HG02970 (cell line): ENCODE results near the gene DNAH9.

ENCODE experiments used
- ATAC-seq: cut with Tn5 transposase; IDR thresholded peaks from one replicate; pipeline ENCODE4 v1.9.1; 2021; ENCODE audit warnings: mild to moderate bottlenecking, moderate library complexity, moderate number of reproducible peaks; ENCODE audit not compliant: unreplicated experiment, low FRiP score

Gene DNAH9

DNA sequence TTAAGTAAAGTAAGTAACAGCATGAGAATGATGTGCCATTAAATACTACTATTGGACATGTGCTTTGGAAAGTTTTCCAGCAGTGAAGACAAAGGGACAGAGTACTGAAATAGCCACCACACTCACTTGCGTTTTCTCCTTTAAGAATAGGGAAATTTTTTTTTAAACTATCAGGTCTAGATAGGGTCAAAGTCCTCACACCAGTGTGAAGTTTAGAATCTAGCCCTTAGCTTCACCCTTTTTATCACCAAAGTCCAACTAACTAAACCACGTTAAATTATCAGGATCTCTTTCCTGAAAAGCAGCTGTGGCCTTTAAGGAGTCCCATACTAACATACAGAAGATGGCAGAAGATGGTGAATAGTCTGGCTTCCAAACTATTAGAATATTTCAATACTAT, 218.1 kb downstream of the DNAH9 start:
- no peak for ATAC-seq

DNA sequence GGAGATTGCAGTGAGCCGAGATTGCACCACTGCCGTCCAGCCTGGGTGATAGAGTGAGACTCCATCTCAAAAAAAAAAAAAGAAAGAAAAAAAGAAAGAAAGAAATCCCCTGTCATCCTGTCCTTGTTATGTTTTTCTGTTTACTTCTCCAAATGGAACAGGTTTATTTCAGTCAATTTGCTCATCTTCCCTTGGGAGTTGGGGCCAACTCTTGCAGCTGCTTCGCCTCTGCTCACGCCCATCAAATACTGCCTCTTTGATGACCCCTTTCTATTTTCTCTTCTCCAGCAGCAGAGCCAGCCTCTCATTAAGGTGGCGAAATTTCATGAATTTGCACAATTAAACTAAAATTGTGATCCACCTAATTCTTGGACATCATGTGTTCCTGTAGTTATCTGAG, 225.6 kb downstream of the DNAH9 start:
- no peak for ATAC-seq

DNA sequence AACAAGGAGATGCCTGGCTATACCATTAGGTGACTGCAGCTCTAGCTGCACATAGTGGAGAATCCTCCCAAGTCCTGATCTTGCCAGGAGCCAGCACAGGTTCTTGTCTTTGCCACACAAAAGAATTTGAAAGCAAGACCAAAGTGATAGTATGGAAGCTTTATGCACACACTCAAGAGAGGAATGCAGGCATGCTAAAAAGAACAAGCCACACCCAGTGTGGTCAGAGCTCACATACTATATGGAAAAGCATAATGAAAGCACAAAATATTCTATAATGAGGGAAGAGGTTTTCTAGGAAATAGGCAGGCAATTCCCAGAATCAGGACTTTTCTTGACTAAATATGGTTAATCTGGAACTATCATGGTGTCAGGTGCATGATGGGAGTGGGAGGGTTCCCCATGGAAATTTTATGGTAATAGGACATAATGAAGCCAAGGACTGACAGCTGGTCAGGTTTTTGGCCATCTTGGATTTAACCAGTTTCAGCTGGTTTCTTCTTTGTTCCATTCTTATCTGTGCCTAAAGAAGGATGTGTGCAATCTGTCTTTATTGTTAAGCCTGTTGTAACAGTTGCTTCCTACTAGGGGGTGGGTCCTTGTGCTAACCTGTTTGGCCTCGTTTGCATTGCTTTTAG, 227.4 kb downstream of the DNAH9 start:
- no peak for ATAC-seq

DNA sequence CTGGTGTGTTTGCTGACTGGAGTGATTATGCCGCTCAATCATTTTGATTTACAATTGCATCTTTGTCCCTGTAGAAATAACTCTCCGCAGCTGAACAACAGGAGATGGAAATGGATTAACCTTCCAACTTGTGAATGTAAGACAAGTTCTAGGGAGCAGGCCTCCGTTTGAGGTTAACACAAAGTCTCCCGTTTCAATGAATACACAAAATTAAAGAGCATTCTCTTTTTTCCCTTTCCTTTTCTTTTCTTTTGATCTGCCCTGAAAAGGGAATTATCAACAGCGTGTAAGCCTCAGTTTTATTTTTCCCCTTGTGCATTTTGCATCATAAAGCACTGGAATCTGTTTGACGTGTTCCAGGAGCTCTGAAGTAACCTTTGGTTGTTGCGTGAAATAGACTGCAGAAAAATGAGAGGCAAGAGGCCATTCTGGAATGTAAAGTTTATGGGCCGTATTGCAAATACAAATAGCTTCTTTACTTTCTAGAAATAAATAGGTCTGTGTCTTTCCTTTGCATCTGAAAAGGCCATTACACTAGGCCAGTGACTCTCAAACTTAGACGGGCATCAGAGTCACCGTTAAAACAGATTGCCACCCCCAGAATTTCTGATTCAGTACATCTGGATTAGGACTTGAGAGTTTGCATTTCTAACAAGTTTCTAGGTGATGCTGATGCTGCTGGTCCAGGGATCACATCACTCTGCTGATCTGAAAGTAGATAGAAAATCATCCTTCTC, 234.3 kb downstream of the DNAH9 start:
- ATAC-seq: no peak

DNA sequence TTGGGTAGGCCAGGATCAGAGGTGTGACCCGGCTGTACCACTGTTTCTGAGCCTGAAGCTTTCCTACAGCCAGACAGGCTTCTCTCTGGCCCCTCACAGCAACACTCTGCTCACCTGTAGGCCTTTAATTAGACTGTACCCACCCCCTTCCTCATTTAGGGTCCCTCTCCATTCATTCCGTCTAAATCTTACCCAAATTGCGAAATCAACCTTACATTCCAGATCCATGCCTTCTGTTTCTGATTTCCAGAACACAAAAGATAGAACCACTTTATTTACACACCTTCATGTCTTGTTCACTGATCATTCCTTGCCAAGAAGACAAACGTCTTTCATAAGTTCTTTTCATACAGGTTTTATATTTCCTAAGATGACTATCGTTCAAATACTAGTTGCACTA, 238.2 kb downstream of the DNAH9 start:
- ATAC-seq: no peak

DNA sequence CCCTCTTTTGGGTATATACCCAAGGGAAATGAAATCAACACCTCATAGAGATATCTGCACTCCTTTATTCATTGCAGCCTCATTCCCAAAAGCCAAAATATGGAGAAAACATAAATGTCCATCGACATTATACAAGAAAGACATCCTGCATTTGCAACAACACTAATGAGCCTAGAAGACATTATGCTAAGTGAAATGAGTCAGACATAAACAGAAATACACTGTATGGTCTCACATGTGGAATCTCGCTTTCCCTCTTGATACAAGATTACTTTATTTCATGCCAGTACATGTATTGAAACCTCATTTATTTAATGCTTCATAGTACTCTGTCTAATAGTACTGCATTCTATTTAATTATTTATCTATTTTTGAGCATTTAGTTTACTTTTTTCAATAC, 241.8 kb downstream of the DNAH9 start:
- no peak for ATAC-seq

DNA sequence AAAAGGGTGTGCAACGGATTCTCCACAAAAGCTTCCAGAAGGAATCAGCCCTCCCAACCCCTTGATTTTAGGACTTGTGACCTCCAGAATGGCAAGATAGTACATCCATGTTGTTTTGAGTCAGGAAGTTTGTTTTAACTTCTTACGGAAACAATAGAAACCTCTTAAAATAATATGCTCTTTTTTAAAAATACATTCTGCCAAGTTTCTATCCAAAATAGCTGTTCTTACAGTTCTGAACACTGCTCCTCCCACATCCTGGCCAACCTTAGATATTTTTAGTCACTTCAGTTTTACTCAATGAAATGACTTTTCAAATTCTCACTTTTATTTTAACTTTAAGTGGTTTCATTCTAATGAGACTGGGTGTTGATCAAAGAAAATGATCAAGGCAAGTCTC, 242.6 kb downstream of the DNAH9 start:
- ATAC-seq: no peak

DNA sequence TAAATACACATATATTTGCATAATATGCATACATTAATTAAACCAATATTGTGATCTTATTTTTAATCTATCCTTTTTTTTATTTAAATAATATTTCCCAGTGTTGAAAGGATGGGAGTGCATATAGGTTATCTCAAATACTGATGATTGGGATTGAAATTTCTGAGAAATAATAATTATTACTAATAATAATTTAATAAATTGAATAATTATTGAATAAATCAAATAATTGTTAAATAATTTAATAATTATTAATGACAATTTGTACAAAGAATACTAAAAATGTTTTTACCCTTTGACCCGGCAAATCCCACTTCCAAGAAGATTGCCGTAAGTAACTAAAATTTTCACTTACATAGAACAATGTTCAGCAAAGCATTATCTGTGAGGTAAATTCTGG, 250.1 kb downstream of the DNAH9 start:
- ATAC-seq: no peak

DNA sequence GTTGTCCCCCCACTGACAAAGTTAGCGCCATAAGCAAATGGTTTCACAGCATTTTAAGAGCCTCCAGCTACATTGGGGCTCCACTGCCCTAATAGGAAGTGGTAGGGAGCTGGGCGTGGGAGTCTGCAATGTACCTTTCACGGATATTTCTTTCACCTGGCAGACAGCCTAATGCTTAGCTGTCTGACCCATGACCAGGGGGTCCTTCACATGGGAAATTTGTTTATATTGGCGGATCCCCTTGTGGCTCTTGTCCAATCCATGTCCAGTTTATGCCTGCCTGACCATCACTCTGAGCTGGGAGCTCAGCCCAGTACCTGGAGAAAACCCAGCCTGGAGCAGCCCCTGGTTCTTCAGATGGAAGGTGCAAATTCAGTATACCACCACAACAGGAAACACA, 254.0 kb downstream of the DNAH9 start:
- no peak for ATAC-seq

DNA sequence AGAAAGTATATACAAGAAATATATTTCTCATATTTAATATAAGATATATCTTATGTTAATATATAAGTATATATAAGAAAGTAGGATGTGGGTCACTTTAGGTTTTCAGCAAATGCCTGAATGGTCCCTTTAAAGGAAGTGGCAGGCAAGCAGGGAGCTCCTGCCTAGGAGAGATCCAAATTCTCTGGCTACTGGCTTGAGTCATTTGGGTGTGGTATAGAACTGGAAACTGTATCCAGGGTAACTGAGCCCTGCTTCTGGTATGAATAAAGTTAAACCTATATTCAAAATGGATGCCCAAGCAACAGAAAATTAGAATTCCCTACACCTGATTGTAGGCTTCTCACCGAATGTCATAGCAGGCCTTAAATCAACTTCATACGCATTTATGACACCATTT, 254.6 kb downstream of the DNAH9 start:
- no peak for ATAC-seq

DNA sequence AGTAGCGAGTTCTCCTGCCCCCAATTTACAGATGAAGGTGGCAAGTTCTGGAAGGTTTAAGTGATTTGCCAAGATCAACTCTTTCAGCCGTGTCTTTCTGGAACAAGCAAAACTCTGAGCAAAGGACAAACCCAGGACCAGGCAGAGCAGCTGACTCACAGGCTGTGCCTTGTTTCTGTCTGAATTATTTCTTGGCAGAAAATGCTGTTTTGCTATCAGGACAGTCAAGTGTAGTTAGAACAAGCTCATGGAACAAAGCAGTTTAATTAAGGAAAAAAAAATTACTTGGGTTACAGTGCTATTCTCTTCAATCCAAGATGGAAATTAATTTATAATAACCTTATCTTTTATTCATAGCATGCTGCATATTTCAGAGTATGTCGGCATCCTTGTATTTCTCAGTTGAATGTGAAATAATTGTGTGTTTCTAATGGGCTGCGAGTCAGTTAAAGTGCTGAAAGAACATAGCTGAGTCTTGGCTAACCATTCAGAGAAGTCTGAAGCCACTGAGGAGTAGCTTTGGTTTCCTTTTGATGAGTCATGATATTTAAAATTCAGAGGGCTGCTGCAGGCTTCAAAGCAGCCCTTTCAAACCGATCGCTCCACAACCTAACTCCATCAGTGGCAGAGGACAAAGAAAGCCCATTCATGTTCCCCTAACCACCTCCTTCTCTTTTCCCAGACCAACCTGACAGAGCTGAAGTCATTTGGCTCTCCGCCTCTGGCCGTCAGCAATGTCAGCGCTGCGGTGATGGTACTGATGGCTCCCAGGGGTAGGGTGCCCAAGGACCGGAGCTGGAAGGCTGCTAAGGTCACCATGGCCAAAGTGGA, 255.3 kb downstream of the DNAH9 start:
- no peak for ATAC-seq

DNA sequence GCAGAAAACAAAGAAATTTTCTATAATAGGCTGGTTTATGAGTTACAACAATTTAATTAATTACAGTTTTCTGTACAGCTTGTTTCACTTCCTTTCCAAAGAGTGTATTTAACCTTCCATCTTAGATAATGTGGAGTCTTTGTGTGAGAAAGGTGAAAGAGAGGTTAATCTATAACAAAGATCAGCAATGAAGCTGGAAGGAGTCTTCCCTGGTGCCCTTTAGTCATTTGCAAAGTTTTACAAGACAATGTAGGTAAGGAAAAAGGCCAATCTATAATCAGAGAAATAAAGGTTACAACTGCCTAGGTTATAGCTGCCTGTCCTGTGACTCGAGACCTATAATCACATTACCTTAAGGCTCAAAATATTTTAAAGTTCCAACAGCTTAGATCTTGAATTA, 257.0 kb downstream of the DNAH9 start:
- no peak for ATAC-seq

DNA sequence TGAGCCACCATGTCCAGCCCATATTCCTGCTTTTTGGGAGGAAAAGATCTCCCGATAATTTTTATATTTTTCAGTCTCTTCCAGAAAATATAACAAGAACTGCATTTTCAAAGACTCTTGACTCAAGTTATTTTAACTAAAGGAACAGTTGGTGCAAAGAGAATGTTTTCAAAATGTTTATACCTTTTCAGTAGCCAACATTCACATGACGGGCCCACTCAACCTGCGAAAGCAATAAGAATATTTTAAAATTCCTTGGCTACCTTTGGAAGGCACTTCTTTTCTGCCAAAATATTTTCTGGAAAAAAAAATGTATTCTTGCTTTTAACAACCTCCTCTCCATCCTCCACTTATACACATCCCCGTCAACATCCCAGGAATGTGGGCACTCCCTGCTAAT, 258.7 kb downstream of the DNAH9 start:
- ATAC-seq: no peak

DNA sequence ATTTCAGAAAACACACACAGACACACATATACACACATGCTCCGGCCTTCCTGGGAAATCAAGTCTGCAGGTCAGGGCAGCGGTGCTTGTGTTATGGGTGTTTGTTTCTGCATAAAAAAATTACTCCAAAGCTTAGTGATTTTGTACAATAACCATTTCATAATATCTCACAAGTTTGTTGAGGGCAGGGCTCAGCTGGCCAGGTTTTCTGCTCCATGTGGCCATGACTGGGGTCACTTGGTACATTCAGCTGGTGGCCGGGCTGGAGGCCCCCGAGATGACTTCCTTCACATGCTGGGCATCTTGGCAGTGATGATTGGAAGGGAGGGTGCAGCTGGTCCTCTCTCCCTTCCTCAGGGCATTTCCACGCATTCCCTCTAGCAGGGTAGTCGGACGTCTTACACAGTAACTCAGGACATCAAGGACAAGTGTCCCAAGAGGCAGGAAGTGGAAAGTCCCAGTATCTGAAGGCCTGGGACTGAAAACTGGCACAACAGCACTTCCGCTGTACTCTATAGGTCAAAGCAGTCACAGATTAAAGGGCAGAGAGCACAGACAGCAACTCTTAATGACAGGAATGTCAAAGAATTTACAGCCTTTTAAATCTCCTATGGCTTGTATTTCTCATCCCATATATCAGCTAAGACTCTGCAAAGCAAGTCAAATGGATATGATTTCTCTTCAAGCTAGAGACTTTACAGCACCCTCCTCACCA, 271.6 kb downstream of the DNAH9 start:
- ATAC-seq: no peak

DNA sequence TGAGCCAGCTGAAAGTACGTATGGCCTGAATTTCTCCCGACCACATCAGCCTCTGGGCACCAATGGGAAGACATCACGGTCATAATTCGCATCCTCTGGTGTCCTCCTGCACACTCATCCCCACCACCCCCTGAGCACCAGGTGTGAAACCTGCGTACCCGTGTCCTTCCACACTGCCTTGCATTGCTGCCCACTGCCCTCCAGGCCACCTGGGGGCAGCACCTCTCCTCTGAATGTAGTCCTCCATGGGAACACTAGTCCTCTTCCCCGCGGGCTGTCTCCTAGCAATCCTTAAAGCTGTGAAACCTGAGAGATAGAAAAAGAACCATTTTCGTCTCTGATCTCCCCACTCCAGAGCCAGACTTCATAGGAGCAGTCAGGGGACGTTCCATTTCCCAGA, 273.5 kb downstream of the DNAH9 start:
- ATAC-seq: no peak

DNA sequence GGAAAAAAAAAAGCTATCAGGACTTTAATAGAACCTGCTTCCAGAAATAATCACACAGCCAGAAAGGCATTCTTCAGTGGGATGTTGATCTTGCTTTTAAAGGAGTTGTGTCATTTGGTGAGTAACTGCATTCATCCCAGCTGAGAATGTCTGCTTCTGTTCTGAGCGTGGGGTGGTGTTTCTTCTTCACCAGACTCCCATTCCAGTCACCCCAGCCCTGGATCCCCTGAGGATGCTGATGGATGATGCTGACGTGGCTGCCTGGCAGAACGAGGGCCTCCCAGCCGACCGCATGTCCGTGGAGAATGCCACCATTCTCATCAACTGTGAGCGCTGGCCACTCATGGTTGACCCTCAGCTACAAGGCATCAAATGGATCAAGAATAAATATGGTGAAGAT, 276.5 kb downstream of the DNAH9 start:
- no peak for ATAC-seq

DNA sequence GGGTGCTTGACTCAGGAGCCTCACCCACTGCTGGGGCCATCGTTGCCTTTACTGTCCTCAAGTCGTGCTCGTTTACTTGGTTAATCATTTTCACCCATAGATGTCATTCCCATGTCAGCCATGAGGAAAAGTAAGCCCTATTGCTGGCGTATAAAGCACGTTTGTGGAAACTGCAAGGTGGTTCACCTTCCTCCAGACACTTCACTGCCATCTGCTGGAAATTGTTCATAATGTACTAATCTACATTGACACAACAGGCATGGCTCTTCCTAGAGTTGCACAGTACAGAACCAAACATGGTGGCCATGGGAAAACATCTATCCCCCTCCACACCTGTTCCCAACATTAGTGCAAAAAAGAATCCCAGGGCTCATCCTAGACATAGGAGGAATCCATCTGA, 282.4 kb downstream of the DNAH9 start:
- no peak for ATAC-seq

DNA sequence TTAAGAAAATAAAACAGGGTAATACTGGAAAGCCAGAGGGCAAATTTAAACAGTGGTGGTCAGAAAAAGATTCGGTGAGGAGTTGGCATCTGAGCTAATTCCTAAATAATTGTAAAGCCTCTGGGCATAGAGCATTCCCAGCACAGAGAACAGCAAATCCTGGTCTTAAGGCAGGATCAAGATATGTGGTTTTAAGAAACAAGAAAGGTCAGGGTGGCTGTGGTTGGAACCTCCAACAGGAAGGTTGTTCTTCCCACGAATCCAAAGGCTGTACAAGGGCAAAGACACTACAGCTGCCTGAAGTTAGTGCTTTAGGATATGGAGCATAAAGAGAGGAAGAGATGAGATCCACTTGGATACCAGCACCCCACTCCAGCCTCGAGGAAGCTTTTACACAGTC, 284.4 kb downstream of the DNAH9 start:
- ATAC-seq: no peak

DNA sequence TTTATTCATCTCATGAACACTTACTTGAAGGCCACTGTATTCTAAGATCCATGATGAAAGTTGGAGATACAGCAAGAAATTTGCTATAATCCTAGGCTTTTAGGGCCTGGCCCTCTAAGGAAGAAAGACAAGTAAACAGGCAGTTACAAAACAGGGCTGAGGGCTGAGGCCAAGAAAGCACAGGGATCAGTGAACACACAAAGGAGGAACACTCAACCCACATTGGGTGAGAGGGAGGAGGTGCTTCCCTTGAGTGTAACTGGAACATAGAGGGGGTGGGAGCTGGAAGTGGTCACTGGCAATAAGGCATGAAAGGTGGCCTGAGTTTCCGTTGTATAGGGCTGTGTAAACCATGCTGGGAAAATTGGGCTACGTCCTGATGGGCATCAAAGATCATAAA, 286.8 kb downstream of the DNAH9 start:
- ATAC-seq: no peak

DNA sequence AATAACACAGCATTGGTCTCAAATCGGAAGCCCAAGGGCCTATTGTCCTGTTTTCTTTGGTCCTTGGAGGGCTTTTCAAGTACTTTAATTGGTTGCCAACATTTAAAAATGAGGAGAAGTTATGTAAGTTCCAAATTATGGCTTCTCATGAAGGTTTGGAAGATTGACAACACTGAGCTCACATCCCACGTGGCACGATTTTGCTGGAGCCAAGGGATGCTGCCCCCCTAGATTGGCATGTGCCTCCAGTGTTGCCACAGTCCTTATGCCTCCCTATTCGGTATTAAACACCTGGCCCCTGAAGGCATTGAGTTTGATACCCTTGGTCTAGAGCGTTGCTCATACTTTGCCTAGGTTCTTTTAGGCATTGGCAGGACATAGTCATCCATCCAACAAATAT, 291.0 kb downstream of the DNAH9 start:
- no peak for ATAC-seq

DNA sequence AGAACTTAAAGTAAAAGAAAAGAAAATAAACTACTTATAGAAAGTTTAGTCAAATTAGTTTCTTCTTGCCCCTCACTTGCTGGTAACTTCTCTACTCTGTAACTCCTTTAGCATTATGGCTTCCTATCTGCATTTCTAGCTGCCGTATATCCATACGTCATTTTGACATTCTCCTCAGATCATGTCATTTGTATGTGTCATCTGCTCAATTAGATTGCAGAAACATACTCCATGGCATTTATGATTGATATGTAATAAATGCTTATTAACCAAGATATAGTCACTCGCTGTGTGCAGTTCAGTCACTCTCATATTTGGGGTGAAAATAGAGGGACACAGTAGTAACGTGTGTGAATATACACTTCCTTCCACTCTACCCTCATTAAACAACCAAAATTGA, 295.6 kb downstream of the DNAH9 start:
- ATAC-seq: no peak
